Osteoblast (primary cell): ENCODE data around the gene MRPL27. TPM values are rescaled to one million over a fixed set of nuclear protein-coding genes. Genes with fewer than 3 reads are reported as not detected.

Experiments used
- DNase-seq: peaks from one replicate; pipeline ENCODE4 v3.0.0; 2011; ENCODE audit warnings: low spot score, mixed read lengths; ENCODE audit not compliant: insufficient read length; ENCODE audit errors: missing footprints
- H2AFZ ChIP-seq: 2 replicates; pipeline ENCODE4 v1.6.0; 2011; ENCODE audit warnings: mild to moderate bottlenecking, low read length
- H3K27ac ChIP-seq: 2 replicates; pipeline ENCODE4 v1.5.1; 2011; ENCODE audit warnings: mild to moderate bottlenecking, low read depth, low read length, moderate library complexity
- H3K27me3 ChIP-seq: 2 replicates; pipeline ENCODE4 v1.6.0; 2012; ENCODE audit warnings: mild to moderate bottlenecking, control low read depth, inconsistent platforms, low read length, moderate library complexity; ENCODE audit not compliant: insufficient read depth
- H3K36me3 ChIP-seq: 2 replicates; pipeline ENCODE4 v1.5.1; 2011; ENCODE audit warnings: mild to moderate bottlenecking, low read length, control low read depth, moderate library complexity; ENCODE audit not compliant: insufficient read depth
- H3K4me1 ChIP-seq: 2 replicates; pipeline ENCODE4 v1.5.1; 2011; ENCODE audit warnings: mild to moderate bottlenecking, low read length, control low read depth, moderate library complexity; ENCODE audit not compliant: insufficient read depth
- H3K4me2 ChIP-seq: 2 replicates; pipeline ENCODE4 v1.6.0; 2011; ENCODE audit warnings: mild to moderate bottlenecking, low read length; ENCODE audit not compliant: insufficient read depth
- H3K4me3 ChIP-seq: fragments of 200-600 bp; sonication (generic); 3 replicates; pipeline ENCODE4 v1.5.1; 2012; ENCODE audit warnings: mild to moderate bottlenecking, low read length, inconsistent platforms; ENCODE audit not compliant: insufficient read depth
- H3K79me2 ChIP-seq: 2 replicates; pipeline ENCODE4 v1.6.0; 2012; ENCODE audit warnings: mild to moderate bottlenecking, low read length, control low read depth, inconsistent platforms; ENCODE audit not compliant: insufficient read depth
- H3K9me3 ChIP-seq: 2 replicates; pipeline ENCODE4 v1.5.1; 2011; ENCODE audit warnings: low read depth, low read length, control low read depth
- H4K20me1 ChIP-seq: 2 replicates; pipeline ENCODE4 v1.6.0; 2012; ENCODE audit warnings: mild to moderate bottlenecking, low read length, control low read depth; ENCODE audit not compliant: insufficient read depth
- total RNA-seq: library from RNA; depleted of rRNA; stranded (reverse); fragments of >200 nt; gene quantifications from 2 replicates; pipeline ENCODE4 v1.2.3, GENCODE V29; 2012
- TF ChIP-seq, protein P1 (sequence below): IDR thresholded peaks from 2 replicates; pipeline ENCODE4 v1.5.1; 2011; ENCODE audit warnings: mild to moderate bottlenecking, low read depth, low read length, moderate library complexity; ENCODE audit errors: extremely low read depth

MRPL27 gene
- total RNA-seq, 1 donor = 55.7 TPM

DNA sequence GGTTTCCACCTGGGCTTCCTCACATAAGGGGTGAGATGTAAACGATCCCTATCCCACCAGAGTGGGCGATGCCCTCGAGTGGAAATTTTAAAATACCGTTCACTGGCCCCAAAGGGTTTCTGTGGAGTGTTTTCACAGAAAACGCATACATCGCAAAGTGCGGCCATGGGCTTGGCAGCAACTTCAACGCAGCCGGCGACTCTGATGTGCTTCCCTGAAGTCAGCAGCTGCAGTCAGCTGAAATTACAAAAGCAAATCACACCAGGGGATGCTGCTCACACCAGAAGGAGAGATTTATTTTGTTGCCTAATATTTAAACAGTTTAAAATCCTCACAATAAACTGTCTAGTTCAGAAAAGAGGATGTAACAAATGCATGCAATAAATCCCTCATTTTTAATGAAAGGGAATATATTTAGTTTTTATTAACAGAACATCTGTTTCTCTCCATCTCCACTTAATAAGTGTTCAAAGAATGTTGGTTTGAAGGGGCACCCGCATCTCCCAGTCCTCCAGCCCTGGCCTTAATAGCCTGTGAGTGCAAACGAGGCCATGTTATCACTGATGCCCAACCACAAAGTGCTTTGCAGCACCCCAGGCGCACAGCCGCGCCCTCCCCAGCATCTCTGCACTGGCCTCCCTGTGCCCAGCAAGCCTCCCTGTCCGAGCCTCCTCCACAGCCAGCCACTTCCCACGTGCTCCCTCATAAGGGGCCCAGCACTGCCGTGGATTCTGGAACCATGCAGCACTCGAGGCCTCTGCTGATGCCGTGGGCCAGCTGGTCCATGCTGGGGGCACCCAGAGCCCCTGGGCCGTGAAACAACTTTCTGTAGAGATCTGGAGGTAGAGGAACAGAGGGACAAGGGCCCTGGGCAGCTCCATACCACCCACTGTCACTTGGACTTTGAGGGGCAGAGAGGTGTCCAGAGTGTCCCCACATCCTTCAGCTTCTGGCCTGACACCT lies 44.3 kb downstream of the MRPL27 start:
- Histone ChIP-seq H3K4me3 (no peak overlapping the region), H3K79me2 (no peaks in the 10 kb centered on the region), H4K20me1 (no peaks in the 10 kb centered on the region), H3K9me3 (no peaks in the 10 kb centered on the region), H3K36me3 (no peaks in the 10 kb centered on the region), H3K27ac (no peak overlapping the region), H3K27me3 (no peaks in the 10 kb centered on the region), H2AFZ (no peak overlapping the region), H3K4me2 (no peak overlapping the region), H3K4me1 (peaks cover 20% of the 10 kb centered on the region)
- DNase-seq = no peak
- TF ChIP-seq, protein P1, sequence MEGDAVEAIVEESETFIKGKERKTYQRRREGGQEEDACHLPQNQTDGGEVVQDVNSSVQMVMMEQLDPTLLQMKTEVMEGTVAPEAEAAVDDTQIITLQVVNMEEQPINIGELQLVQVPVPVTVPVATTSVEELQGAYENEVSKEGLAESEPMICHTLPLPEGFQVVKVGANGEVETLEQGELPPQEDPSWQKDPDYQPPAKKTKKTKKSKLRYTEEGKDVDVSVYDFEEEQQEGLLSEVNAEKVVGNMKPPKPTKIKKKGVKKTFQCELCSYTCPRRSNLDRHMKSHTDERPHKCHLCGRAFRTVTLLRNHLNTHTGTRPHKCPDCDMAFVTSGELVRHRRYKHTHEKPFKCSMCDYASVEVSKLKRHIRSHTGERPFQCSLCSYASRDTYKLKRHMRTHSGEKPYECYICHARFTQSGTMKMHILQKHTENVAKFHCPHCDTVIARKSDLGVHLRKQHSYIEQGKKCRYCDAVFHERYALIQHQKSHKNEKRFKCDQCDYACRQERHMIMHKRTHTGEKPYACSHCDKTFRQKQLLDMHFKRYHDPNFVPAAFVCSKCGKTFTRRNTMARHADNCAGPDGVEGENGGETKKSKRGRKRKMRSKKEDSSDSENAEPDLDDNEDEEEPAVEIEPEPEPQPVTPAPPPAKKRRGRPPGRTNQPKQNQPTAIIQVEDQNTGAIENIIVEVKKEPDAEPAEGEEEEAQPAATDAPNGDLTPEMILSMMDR = no peak

DNA sequence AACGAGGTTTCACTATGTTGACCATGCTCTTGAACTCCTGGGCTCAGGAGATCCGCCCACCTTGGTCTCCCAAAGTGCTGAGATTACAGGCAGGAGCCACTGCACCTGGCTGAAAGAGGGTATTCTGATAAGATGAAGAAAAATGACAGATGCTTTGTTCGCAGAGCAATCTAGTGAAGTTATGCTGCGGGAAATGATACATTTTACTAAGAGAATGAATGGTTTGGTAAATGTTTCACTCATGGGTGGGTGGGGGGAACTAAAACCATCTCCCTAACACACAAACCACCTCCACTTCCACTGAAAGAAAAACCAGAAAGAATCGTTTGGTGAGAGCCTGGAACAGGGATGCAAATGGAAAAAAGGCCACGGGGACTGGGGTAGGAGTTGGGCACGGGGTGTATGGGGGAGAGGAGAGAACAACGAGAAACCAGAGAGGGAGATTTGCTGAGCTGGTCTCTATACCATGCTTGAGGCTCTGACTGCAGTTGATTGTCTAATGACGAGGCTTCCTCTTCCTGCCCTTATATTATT lies 46.1 kb downstream of the MRPL27 start:
- no peaks in the 10 kb centered on the region for H3K27me3 ChIP-seq
- no peak overlapping the region for H3K27ac ChIP-seq
- peaks cover 10% of the 10 kb centered on the region for H3K4me1 ChIP-seq
- H4K20me1 ChIP-seq = no peaks in the 10 kb centered on the region
- H3K36me3 ChIP-seq = no peaks in the 10 kb centered on the region
- TF ChIP-seq, protein P1 = no peak
- no peak for DNase-seq
- H3K79me2 ChIP-seq = no peaks in the 10 kb centered on the region
- no peak overlapping the region for H3K4me3 ChIP-seq
- H3K4me2 ChIP-seq = no peak overlapping the region
- no peak overlapping the region for H2AFZ ChIP-seq
- H3K9me3 ChIP-seq = no peaks in the 10 kb centered on the region

DNA sequence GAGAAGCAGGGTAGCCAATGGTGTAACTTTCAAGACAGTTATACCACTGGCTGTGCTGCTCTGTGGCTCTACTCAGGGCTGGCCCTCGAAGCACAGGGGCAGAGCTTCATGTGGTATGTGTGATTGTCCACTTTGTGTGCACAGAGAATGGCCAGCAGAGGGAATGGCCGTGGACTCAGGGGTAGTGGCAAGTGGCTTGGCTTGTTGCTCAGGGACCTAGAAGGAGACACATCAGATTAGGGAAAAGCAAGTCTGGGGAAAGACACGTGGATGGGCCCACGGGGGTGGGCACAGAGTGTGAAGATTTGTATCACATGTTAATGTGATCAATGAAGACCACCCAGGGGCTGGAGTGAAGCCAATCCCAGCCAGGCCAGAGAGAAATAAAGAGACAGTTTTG lies 47.1 kb downstream of the MRPL27 start:
- H3K4me1 ChIP-seq = peaks cover under 1% of the 10 kb centered on the region
- no peaks in the 10 kb centered on the region for H4K20me1 ChIP-seq
- TF ChIP-seq, protein P1 = no peak
- no peak overlapping the region for H3K4me2 ChIP-seq
- no peak for DNase-seq
- no peak overlapping the region for H3K4me3 ChIP-seq
- no peaks in the 10 kb centered on the region for H3K79me2 ChIP-seq
- H3K36me3 ChIP-seq = no peaks in the 10 kb centered on the region
- H2AFZ ChIP-seq = no peak overlapping the region
- H3K27ac ChIP-seq = no peak overlapping the region
- H3K9me3 ChIP-seq = no peaks in the 10 kb centered on the region
- H3K27me3 ChIP-seq = no peaks in the 10 kb centered on the region

DNA sequence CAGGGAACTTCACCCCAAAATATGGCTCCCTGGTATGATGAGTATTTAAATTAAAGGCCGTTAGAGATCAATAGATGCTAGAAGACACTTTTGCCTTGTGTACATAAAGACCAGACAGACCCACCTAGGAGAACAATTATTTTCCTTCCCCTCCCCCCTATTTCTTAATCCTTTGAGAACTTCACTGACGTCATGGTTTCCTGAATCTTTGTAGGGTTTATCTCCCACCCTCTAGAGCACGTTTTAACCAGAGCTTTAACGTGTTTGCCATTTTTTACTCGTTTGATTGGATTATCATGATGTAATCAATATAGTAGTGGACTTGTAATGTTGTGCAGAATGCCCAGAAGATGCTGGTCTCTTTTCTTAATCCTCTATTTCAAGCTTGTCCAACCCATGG lies 49.9 kb downstream of the MRPL27 start:
- Histone ChIP-seq H3K4me1 (no peaks in the 10 kb centered on the region), H3K36me3 (no peaks in the 10 kb centered on the region), H4K20me1 (no peaks in the 10 kb centered on the region), H3K4me2 (no peak overlapping the region), H3K9me3 (no peaks in the 10 kb centered on the region), H3K4me3 (no peak overlapping the region), H2AFZ (no peak overlapping the region), H3K79me2 (no peaks in the 10 kb centered on the region), H3K27me3 (no peaks in the 10 kb centered on the region), H3K27ac (no peak overlapping the region)
- TF ChIP-seq, protein P1 = no peak
- no peak for DNase-seq
